ENCODE results near the gene ADCY7.

GRCh38 chr16:50273382-50273690, 7.0 kb downstream of the ADCY7 start:
- TF ChIP-seq MAX (CRISPR knock-in tag; IDR thresholded peaks at IDR 0.05) (no peak), CTCF (IDR thresholded peaks at IDR 0.05) (no peak), STAT6 (CRISPR knock-in tag; conservative IDR thresholded peaks at IDR 0.05; ENCODE audit: low read depth) (no peak), TP53 (CRISPR knock-in tag; IDR thresholded peaks at IDR 0.05) (no peak), KAT7 (CRISPR knock-in tag; IDR thresholded peaks at IDR 0.05; ENCODE audit: borderline replicate concordance) (no peak), ZBTB21 (CRISPR knock-in tag; IDR thresholded peaks at IDR 0.05; ENCODE audit: borderline replicate concordance) (no peak), SMAD3 (CRISPR knock-in tag; IDR thresholded peaks at IDR 0.05; ENCODE audit: borderline replicate concordance) (no peak), ZNF671 (CRISPR knock-in tag; IDR thresholded peaks at IDR 0.05) (no peak), CDX4 (CRISPR knock-in tag; IDR thresholded peaks at IDR 0.05; ENCODE audit: borderline replicate concordance) (no peak)

Data from WTC11 (cell line).